Keratinocyte (primary cell): ENCODE measurements around the gene FAM32A. TPM values are rescaled to one million over a fixed set of nuclear protein-coding genes. Genes with fewer than 3 reads are reported as not detected.

Source experiments
- DNase-seq: peaks from one replicate; pipeline ENCODE4 v3.0.0-alpha.2; 2011; ENCODE audit warnings: low read depth, missing footprints, low spot score
- FAIRE-seq: peaks from 2 replicates; lab custom pipeline; 2011; peaks lifted over from hg19 to GRCh38; lab: Jason Lieb, UNC
- H2AFZ ChIP-seq: 2 replicates; pipeline ENCODE4 v1.6.0; 2012; ENCODE audit warnings: low read length, control low read depth, inconsistent platforms; ENCODE audit not compliant: control insufficient read depth
- H3K27ac ChIP-seq: 2 replicates; pipeline ENCODE4 v1.5.1; 2011; ENCODE audit warnings: low read length; ENCODE audit not compliant: control insufficient read depth, insufficient read depth
- H3K27me3 ChIP-seq: 3 replicates; pipeline ENCODE4 v1.6.0; 2011; ENCODE audit warnings: low read length; ENCODE audit not compliant: control insufficient read depth, insufficient read depth; ENCODE audit errors: extremely low read depth
- H3K36me3 ChIP-seq, 2 experiments: 2 replicates in 1 of 2; 3 replicates in 1 of 2; pipeline ENCODE4 v1.5.1; 2011; ENCODE audit warnings: low read length in 2 of 2, mild to moderate bottlenecking in 1 of 2; ENCODE audit not compliant: control insufficient read depth in 2 of 2, insufficient read depth in 2 of 2; ENCODE audit errors: extremely low read depth in 1 of 2
- H3K4me1 ChIP-seq: 3 replicates; pipeline ENCODE4 v1.5.1; 2011; ENCODE audit warnings: low read length; ENCODE audit not compliant: control insufficient read depth, insufficient read depth; ENCODE audit errors: extremely low read depth
- H3K4me2 ChIP-seq: 3 replicates; pipeline ENCODE4 v1.6.0; 2011; ENCODE audit warnings: low read depth, low read length; ENCODE audit not compliant: control insufficient read depth, insufficient read depth; ENCODE audit errors: extremely low read depth
- H3K4me3 ChIP-seq, 3 experiments: fragments of 200-600 bp in 1 of 3; sonication (generic) in 1 of 3; 2 replicates in 2 of 3; 3 replicates in 1 of 3; pipeline ENCODE4 v1.5.1; 2011 to 2016; ENCODE audit warnings: low read length in 3 of 3, mild to moderate bottlenecking in 3 of 3, control low read depth in 2 of 3, inconsistent platforms in 1 of 3, low read depth in 1 of 3, mixed read lengths in 1 of 3, mixed run types in 1 of 3, moderate library complexity in 1 of 3; ENCODE audit not compliant: control insufficient read depth in 2 of 3, insufficient read depth in 2 of 3; ENCODE audit errors: extremely low read depth in 1 of 3
- H3K79me2 ChIP-seq: 2 replicates; pipeline ENCODE4 v1.6.0; 2012; ENCODE audit warnings: low read length; ENCODE audit not compliant: control insufficient read depth, insufficient read depth
- H3K9ac ChIP-seq: 3 replicates; pipeline ENCODE4 v1.6.0; 2011; ENCODE audit warnings: low read length; ENCODE audit not compliant: control insufficient read depth, insufficient read depth; ENCODE audit errors: extremely low read depth
- H3K9me1 ChIP-seq: 3 replicates; pipeline ENCODE4 v1.6.0; 2011; ENCODE audit warnings: low read length; ENCODE audit not compliant: control insufficient read depth, insufficient read depth; ENCODE audit errors: extremely low read depth
- H3K9me3 ChIP-seq: 2 replicates; pipeline ENCODE4 v1.5.1; 2012; ENCODE audit warnings: low read depth, low read length; ENCODE audit not compliant: control insufficient read depth
- H4K20me1 ChIP-seq: 3 replicates; pipeline ENCODE4 v1.6.0; 2011; ENCODE audit warnings: low read length; ENCODE audit not compliant: control insufficient read depth, insufficient read depth; ENCODE audit errors: extremely low read depth
- EZH2 ChIP-seq: IDR thresholded peaks from one replicate; pipeline ENCODE4 v1.6.1; 2012; ENCODE audit warnings: inconsistent platforms, mild to moderate bottlenecking, low read length, moderate library complexity
- dilution Hi-C: fragments of 300-500 bp; cut with MboI; formaldehyde crosslinking; loops from one replicate; pipeline ENCODE4 v1.7.0; 2020; ENCODE audit warnings: low sequenced_read_pairs; ENCODE audit not compliant: extremely low pct_ligation_motif_present
- polyA plus RNA-seq, 5 experiments: library from polyadenylated mRNA; depleted of rRNA in 3 of 5; stranded (reverse) in 3 of 5; stranded (forward) in 1 of 5; unstranded in 1 of 5; fragments of >200 nt; gene quantifications; 1 replicate in 1 of 5; 2 replicates in 3 of 5; 3 replicates in 1 of 5; pipeline versions ENCODE4 v1.2.1 to v1.2.3, GENCODE V29; 2011 to 2012; ENCODE audit warnings: missing spikeins in 2 of 5, low read depth in 1 of 5, low replicate concordance in 1 of 5
- TF ChIP-seq, protein P1 (sequence below), 3 experiments: IDR thresholded peaks in 1 of 3; conservative IDR thresholded peaks in 1 of 3; optimal IDR thresholded peaks in 1 of 3; 2 replicates in 2 of 3; 3 replicates in 1 of 3; pipeline versions ENCODE3 to v1.5.1; 2011; ENCODE audit warnings: low read length in 3 of 3, mild to moderate bottlenecking in 3 of 3, moderate library complexity in 2 of 3, control low read depth in 1 of 3, inconsistent platforms in 1 of 3; ENCODE audit not compliant: insufficient read depth in 2 of 3; ENCODE audit errors: extremely low read depth in 1 of 3

FAM32A gene
- polyA plus RNA-seq, 1 donor (not counting 4 experiments of a cell fraction or from before 2014, with no cell fraction given) = 105 TPM

DNA sequence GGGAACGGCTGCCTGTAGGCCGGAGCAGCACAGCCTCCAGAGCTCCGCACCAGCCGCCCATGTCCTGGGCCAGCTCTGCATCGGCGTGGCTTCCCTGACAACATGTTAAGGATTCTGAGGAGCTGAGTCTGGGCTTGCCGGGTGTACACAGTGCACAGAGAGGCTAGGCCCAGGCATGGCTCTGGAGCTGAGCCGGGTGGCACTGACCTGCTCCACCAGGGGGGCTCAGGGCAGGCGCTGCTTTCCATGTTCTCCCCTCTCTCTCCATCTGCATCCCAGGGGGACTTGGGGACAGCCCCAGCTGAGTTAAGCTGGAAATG, 44.1 kb downstream of the FAM32A start:
- dilution Hi-C loops = no loop called here
- H3K36me3 ChIP-seq = peaks cover 27 to 38% of the 10 kb centered on the region in 2 experiments
- H3K79me2 ChIP-seq = no peaks in the 10 kb centered on the region
- H3K27ac ChIP-seq = no peak overlapping the region
- no peaks in the 10 kb centered on the region for H4K20me1 ChIP-seq
- H3K4me3 ChIP-seq = no peak overlapping the region
- no peak overlapping the region for H3K9ac ChIP-seq
- TF ChIP-seq EZH2 = no peak
- no peak overlapping the region for H2AFZ ChIP-seq
- no peaks in the 10 kb centered on the region for H3K9me1 ChIP-seq
- H3K27me3 ChIP-seq = no peaks in the 10 kb centered on the region
- DNase-seq = no peak
- H3K4me2 ChIP-seq = no peak overlapping the region
- H3K9me3 ChIP-seq = no peaks in the 10 kb centered on the region
- FAIRE-seq = no peak
- H3K4me1 ChIP-seq = no peaks in the 10 kb centered on the region

DNA sequence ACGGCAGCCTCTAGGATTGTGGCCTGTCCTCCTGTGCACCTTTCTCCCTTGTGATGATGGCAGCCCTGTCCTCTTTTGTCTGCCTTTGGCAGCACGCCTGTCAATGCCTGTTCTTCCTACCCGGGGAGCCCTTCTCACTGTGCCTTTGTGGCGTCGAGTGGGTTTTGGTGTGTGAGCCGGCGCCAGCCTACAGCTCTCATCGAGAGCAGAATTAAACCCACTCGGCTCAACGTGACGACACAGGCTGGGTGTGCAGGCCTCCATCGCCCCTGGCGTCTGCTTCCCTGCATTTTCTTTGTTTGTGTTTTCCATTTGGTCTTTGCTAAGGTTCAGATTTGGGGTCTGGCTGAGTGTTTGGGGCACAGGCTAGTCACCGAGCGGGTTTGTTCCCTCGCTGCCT, 46.9 kb downstream of the FAM32A start:
- Histone ChIP-seq H3K9me1 (no peaks in the 10 kb centered on the region), H3K79me2 (no peaks in the 10 kb centered on the region), H2AFZ (no peak overlapping the region), H4K20me1 (no peaks in the 10 kb centered on the region), H3K27me3 (no peaks in the 10 kb centered on the region), H3K36me3 (peaks cover 26 to 33% of the 10 kb centered on the region in 2 experiments), H3K4me3 (no peak overlapping the region), H3K27ac (no peak overlapping the region), H3K4me2 (no peak overlapping the region), H3K9ac (no peak overlapping the region), H3K4me1 (no peaks in the 10 kb centered on the region), H3K9me3 (no peaks in the 10 kb centered on the region)
- dilution Hi-C loops = no loop called here
- FAIRE-seq = no peak
- TF ChIP-seq, protein P1, sequence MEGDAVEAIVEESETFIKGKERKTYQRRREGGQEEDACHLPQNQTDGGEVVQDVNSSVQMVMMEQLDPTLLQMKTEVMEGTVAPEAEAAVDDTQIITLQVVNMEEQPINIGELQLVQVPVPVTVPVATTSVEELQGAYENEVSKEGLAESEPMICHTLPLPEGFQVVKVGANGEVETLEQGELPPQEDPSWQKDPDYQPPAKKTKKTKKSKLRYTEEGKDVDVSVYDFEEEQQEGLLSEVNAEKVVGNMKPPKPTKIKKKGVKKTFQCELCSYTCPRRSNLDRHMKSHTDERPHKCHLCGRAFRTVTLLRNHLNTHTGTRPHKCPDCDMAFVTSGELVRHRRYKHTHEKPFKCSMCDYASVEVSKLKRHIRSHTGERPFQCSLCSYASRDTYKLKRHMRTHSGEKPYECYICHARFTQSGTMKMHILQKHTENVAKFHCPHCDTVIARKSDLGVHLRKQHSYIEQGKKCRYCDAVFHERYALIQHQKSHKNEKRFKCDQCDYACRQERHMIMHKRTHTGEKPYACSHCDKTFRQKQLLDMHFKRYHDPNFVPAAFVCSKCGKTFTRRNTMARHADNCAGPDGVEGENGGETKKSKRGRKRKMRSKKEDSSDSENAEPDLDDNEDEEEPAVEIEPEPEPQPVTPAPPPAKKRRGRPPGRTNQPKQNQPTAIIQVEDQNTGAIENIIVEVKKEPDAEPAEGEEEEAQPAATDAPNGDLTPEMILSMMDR (optimal IDR thresholded peaks at IDR 0.05 in 1 of 3, IDR thresholded peaks at IDR 0.05 in 1 of 3, conservative IDR thresholded peaks at IDR 0.05 in 1 of 3; ENCODE audit: extremely low read depth in 1 of 3, insufficient read depth in 2 of 3, low read length in 3 of 3) = no peak
- TF ChIP-seq EZH2 = no peak
- no peak for DNase-seq

DNA sequence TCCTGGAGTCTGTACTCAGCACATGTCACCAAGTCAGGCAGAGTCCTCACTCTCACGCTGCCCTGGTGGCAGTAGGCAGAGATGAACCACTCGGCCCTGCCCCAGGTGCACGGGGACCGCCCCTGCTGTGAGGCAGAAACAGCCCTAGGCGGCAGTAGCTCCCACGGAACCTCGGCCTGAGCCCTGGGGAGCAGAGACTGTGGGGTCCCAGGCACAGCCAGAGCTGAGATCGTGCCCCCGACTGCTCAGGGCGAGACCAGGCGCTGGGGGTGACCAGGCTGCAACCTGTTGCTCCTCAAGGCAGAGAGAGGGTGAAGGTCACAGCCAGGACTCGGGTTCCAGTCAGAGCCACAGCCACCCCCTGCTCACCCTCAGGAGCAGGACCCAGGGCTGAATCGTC, 47.4 kb downstream of the FAM32A start:
- Histone ChIP-seq H3K36me3 (peaks cover 26 to 33% of the 10 kb centered on the region in 2 experiments), H3K4me3 (no peak overlapping the region), H2AFZ (no peak overlapping the region), H4K20me1 (no peaks in the 10 kb centered on the region), H3K79me2 (no peaks in the 10 kb centered on the region), H3K9me1 (no peaks in the 10 kb centered on the region), H3K9ac (no peak overlapping the region), H3K27me3 (no peaks in the 10 kb centered on the region), H3K4me1 (no peaks in the 10 kb centered on the region), H3K4me2 (no peak overlapping the region), H3K9me3 (no peaks in the 10 kb centered on the region), H3K27ac (no peak overlapping the region)
- DNase-seq = no peak
- dilution Hi-C loops = no loop called here
- FAIRE-seq = no peak
- no peak for TF ChIP-seq EZH2
- TF ChIP-seq, protein P1 (optimal IDR thresholded peaks at IDR 0.05 in 1 of 3, IDR thresholded peaks at IDR 0.05 in 1 of 3, conservative IDR thresholded peaks at IDR 0.05 in 1 of 3; ENCODE audit: extremely low read depth in 1 of 3, insufficient read depth in 2 of 3, low read length in 3 of 3) = no peak
